HCT116 (cell line): ENCODE data around the gene EPHA8. TPM values are rescaled to one million over a fixed set of nuclear protein-coding genes. Genes with fewer than 3 reads are reported as not detected.

Experiments used
- ATAC-seq: fragments of 200-7000 bp; cut with Tn5 transposase; 2 replicates; pipeline ENCODE4 v1.9.1; 2020; ENCODE audit warnings: mild to moderate bottlenecking, moderate library complexity
- BruUV-seq: library from RNA; stranded (reverse); fragments of 400-500 nt; replicated peaks from 2 replicates; lab custom pipeline; 2021; lab: Mats Ljungman, UMichigan
- CTCF ChIA-PET: fragments of 300-600 bp; sonication (Branson Sonifier 250); formaldehyde crosslinking; loops from one replicate; lab custom pipeline; 2021; ENCODE audit warnings: antibody characterized with exemption; lab: Charles Lee
- POLR2A ChIA-PET: fragments of 300-600, 350-600 bp; sonication (Branson Sonifier 250); formaldehyde crosslinking; loops from one replicate; lab custom pipeline; 2021; ENCODE audit warnings: antibody characterized with exemption; lab: Charles Lee
- RAD21 ChIA-PET, 2 experiments: fragments of 300-600 bp; sonication (Branson Sonifier 250); formaldehyde crosslinking; loops; one replicate each; lab custom pipeline; 2023; ENCODE audit warnings: low total read pairs in 2 of 2; ENCODE audit not compliant: uncharacterized antibody in 2 of 2, unreplicated experiment in 2 of 2, low non-redundant PET in 1 of 2; lab: Charles Lee
- DNase-seq: peaks from one replicate; pipeline ENCODE4 v3.0.0-alpha.2; 2010; ENCODE audit warnings: low read depth, low spot score
- H2AFZ ChIP-seq: fragments of 200-600 bp; shearing (Covaris generic), sonication (generic); 2 replicates; pipeline ENCODE4 v1.6.1; 2017; ENCODE audit warnings: low read depth, mixed run types, mixed read lengths, antibody characterized with exemption, low read length; ENCODE audit not compliant: poor library complexity, severe bottlenecking
- H3K27ac ChIP-seq: 2 replicates; pipeline ENCODE4 v1.5.1; 2012; ENCODE audit warnings: low read depth, low read length
- H3K27me3 ChIP-seq: fragments of 200-600 bp; sonication (generic); 2 replicates; pipeline ENCODE4 v1.6.1; 2016; ENCODE audit warnings: mixed run types, low read length, mixed read lengths; ENCODE audit not compliant: insufficient read depth
- H3K36me3 ChIP-seq, 2 experiments: fragments of 200-500 bp in 1 of 2; fragments of 200-600 bp in 1 of 2; sonication (Bioruptor generic) in 1 of 2; sonication (generic) in 1 of 2; 2 replicates each; pipeline versions ENCODE4 v1.5.1 to v1.6.1; 2014 to 2016; ENCODE audit warnings: low read length in 2 of 2, inconsistent platforms in 1 of 2, mixed read lengths in 1 of 2, mixed run types in 1 of 2; ENCODE audit not compliant: insufficient read depth in 2 of 2, control insufficient read depth in 1 of 2
- H3K4me1 ChIP-seq, 2 experiments: fragments of 200-600 bp in 1 of 2; sonication (generic) in 1 of 2; 2 replicates each; pipeline versions ENCODE4 v1.5.1 to v1.6.1; 2012 to 2017; ENCODE audit warnings: low read length in 2 of 2, inconsistent platforms in 1 of 2, mild to moderate bottlenecking in 1 of 2, mixed read lengths in 1 of 2, mixed run types in 1 of 2, moderate library complexity in 1 of 2; ENCODE audit not compliant: insufficient read depth in 2 of 2, control insufficient read depth in 1 of 2
- H3K4me2 ChIP-seq: fragments of 200-600 bp; sonication (generic); 2 replicates; pipeline ENCODE4 v1.6.1; 2017; ENCODE audit warnings: mixed run types, low read length, mixed read lengths
- H3K4me3 ChIP-seq, 2 experiments: fragments of 200-600 bp in 1 of 2; sonication (generic) in 1 of 2; replicated peaks in 1 of 2; 2 replicates each; pipeline ENCODE4 v1.5.1; 2011 to 2016; ENCODE audit warnings: low read length in 2 of 2, control low read depth in 1 of 2, low read depth in 1 of 2, mild to moderate bottlenecking in 1 of 2, mixed read lengths in 1 of 2, mixed run types in 1 of 2
- H3K79me2 ChIP-seq: fragments of 200-600 bp; sonication (generic); 2 replicates; pipeline ENCODE4 v1.6.1; 2017; ENCODE audit warnings: mild to moderate bottlenecking, mixed run types, low read length, moderate library complexity, mixed read lengths; ENCODE audit not compliant: insufficient read depth
- H3K9ac ChIP-seq: fragments of 200-600 bp; sonication (generic); 2 replicates; pipeline ENCODE4 v1.6.1; 2016; ENCODE audit warnings: low read length, mixed read lengths
- H3K9me2 ChIP-seq: fragments of 200-600 bp; sonication (generic), shearing (Covaris generic); 2 replicates; pipeline ENCODE4 v1.6.1; 2017; ENCODE audit warnings: mixed run types, mild to moderate bottlenecking, moderate library complexity; ENCODE audit not compliant: insufficient read depth
- H3K9me3 ChIP-seq, 2 experiments: fragments of 200-500 bp in 1 of 2; fragments of 200-600 bp in 1 of 2; sonication (Bioruptor generic) in 1 of 2; sonication (generic) in 1 of 2; 2 replicates each; pipeline ENCODE4 v1.6.1; 2014 to 2017; ENCODE audit warnings: low read length in 2 of 2, mixed read lengths in 2 of 2, inconsistent platforms in 1 of 2, low read depth in 1 of 2, mild to moderate bottlenecking in 1 of 2, mixed run types in 1 of 2, moderate library complexity in 1 of 2; ENCODE audit not compliant: control insufficient read depth in 1 of 2, insufficient read depth in 1 of 2
- H4K20me1 ChIP-seq: fragments of 200-600 bp; sonication (generic), shearing (Covaris generic); 2 replicates; pipeline ENCODE4 v1.6.1; 2017; ENCODE audit warnings: mixed run types, mild to moderate bottlenecking, moderate library complexity; ENCODE audit not compliant: insufficient read depth
- EZH2 ChIP-seq: fragments of 200-600 bp; sonication (generic); IDR thresholded peaks from 2 replicates; pipeline ENCODE4 v1.6.1; 2017; ENCODE audit warnings: antibody characterized with exemption, mixed run types
- EZH2phosphoT487 ChIP-seq: fragments of 200-600 bp; IDR thresholded peaks from 2 replicates; pipeline ENCODE4 v1.6.1; 2018; ENCODE audit warnings: antibody characterized with exemption, borderline replicate concordance
- FOSL1 ChIP-seq: IDR thresholded peaks from 2 replicates; pipeline ENCODE4 v1.6.1; 2012; ENCODE audit warnings: low read depth
- MAX ChIP-seq: IDR thresholded peaks from 2 replicates; pipeline ENCODE4 v1.6.1; 2012
- POLR2A ChIP-seq: IDR thresholded peaks from 2 replicates; pipeline ENCODE4 v1.7.0; 2011; ENCODE audit warnings: borderline replicate concordance; ENCODE audit not compliant: insufficient read depth, insufficient read length; ENCODE audit errors: extremely low read depth
- REST ChIP-seq: IDR thresholded peaks from 2 replicates; pipeline ENCODE4 v1.6.1; 2012; ENCODE audit warnings: low read depth
- SRF ChIP-seq: IDR thresholded peaks from 2 replicates; pipeline ENCODE4 v1.6.1; 2012; ENCODE audit warnings: low read depth
- intact Hi-C: fragments of 100-400 bp; cut with micrococcal nuclease; formaldehyde crosslinking; loops from 2 replicates; pipeline ENCODE4 v1.10.0; 2022
- total RNA-seq: library from RNA; stranded (reverse); gene quantifications from one replicate; pipeline ENCODE4 v1.2.1, GENCODE V29; 2021; ENCODE audit not compliant: unreplicated experiment

Gene EPHA8
- total RNA-seq, 1 experiment from 2014 or later: 0.30 TPM

- BruUV-seq: no TSS peak
- Histone ChIP-seq H4K20me1 (no peaks in the 10 kb centered on the region), H3K4me1 (no peaks in the 10 kb centered on the region), H2AFZ (no peak overlapping the region), H3K79me2 (no peaks in the 10 kb centered on the region), H3K4me3 (no peak overlapping the region)
- no peak for TF ChIP-seq EZH2
- TF ChIP-seq REST: no peak
- no peak for TF ChIP-seq POLR2A
- no peak for TF ChIP-seq MAX
- TF ChIP-seq SRF: no peak
- TF ChIP-seq FOSL1: no peak
- TF ChIP-seq EZH2phosphoT487: no peak
- TF ChIP-seq, all 23 proteins: peak for 0
- ATAC-seq (no peak), DNase-seq (no peak)
- H3K9me3 ChIP-seq: no peaks in the 10 kb centered on the region
- intact Hi-C loops: no loop called here
- H3K36me3 ChIP-seq: no peaks in the 10 kb centered on the region
- peaks cover 5% of the 10 kb centered on the region; the same call in 1 of the 2 replicates for H3K27me3 ChIP-seq
- H3K27ac ChIP-seq: no peak overlapping the region
- POLR2A ChIA-PET: no interaction called here
- RAD21 ChIA-PET: no interaction called here
- H3K9ac ChIP-seq: no peak overlapping the region
- H3K9me2 ChIP-seq: no peaks in the 10 kb centered on the region
- CTCF ChIA-PET: no interaction called here
- H3K4me2 ChIP-seq: no peak overlapping the region
These were observed 86.9 kb downstream of the EPHA8 start for GRCh38 chr1:22650089-22650693.
